Activated T-helper 17 cell treated with anti-CD3 and anti-CD28 coated beads, Interleukin-2, amount 50 U/mL, for 72 hours (primary cell): ENCODE results near the gene AK1. TPM values are rescaled to one million over a fixed set of nuclear protein-coding genes. Genes with fewer than 3 reads are reported as not detected.

Source experiments
- ATAC-seq: fragments of 150-1000 bp; cut with Tn5 transposase; replicated peaks from 2 replicates; pipeline ENCODE4 v1.10.0; 2021; ENCODE audit warnings: mild to moderate bottlenecking, moderate library complexity
- H3K27ac Mint-ChIP-seq: one replicate; pipeline ENCODE4 v1.8.0; 2022; ENCODE audit warnings: mixed read lengths
- H3K27me3 Mint-ChIP-seq: one replicate; pipeline ENCODE4 v1.8.0; 2022; ENCODE audit warnings: mixed read lengths
- H3K36me3 Mint-ChIP-seq: one replicate; pipeline ENCODE4 v1.8.0; 2022; ENCODE audit warnings: low read depth, mild to moderate bottlenecking, mixed read lengths
- H3K4me1 Mint-ChIP-seq: one replicate; pipeline ENCODE4 v1.8.0; 2022; ENCODE audit warnings: mixed read lengths
- H3K4me3 Mint-ChIP-seq: one replicate; pipeline ENCODE4 v1.8.0; 2022; ENCODE audit warnings: mild to moderate bottlenecking, mixed read lengths
- H3K9me3 Mint-ChIP-seq: one replicate; pipeline ENCODE4 v1.8.0; 2022; ENCODE audit warnings: mixed read lengths
- total RNA-seq, 2 donors: library from RNA; stranded (reverse); gene quantifications; one replicate each; pipeline ENCODE4 v1.2.3, GENCODE V29; 2022

The AK1 gene
- total RNA-seq, 2 donors from 2014 or later, result 23.2 to 79.0 TPM

DNA sequence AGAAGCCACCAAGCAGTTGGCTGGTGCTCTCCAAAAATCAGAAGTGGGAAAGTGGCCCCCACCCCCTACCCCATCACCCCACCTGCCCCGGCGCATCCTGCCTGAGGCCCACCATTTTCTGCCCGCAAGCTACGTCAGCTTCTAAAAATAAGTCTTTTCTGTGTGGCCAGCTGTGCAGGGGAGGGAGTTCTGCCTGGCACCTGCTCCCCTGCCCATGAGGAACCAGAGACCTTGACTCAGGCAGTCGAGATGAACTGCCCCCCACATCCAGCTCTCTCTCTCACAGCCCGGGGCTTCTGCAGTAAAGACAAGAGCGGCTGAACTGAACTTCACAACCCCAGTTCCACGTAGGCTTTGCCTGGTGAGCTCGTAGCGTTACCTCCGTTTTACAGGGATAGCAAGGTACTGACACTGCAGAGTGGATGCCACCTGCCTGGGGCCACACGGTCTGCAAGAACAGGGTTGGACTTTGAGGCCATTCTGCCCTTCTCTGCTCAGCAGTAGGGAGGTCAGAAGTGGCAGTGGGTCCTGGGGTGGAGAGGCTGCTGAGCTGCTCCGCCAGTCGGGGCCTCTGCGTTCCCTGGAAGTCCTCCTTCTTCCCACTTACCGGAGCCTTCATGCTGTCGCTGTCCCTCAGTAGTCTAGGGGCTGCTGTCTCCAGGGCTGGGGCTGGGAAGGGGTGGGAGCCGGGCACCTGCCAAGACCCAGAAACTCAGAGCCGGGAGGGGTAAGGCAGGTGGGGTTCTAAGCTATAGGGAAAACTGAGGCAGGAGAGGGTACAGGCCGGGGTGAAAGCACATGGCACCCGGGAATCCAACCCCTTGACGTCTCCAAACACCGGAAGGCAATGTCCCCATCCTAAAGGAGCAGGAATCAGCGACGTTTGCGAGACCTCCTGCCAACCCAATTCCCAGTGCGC lies 38.6 kb upstream of the AK1 start:
- no peaks in the 10 kb centered on the region for H3K27me3 Mint-ChIP-seq
- peak overlapping the region; percentile 74 for H3K4me3 Mint-ChIP-seq
- H3K9me3 Mint-ChIP-seq, result no peaks in the 10 kb centered on the region
- H3K4me1 Mint-ChIP-seq, result peaks cover 4% of the 10 kb centered on the region
- no peak for ATAC-seq
- H3K36me3 Mint-ChIP-seq, result peaks cover 20% of the 10 kb centered on the region
- peak overlapping the region; percentile 15 for H3K27ac Mint-ChIP-seq

DNA sequence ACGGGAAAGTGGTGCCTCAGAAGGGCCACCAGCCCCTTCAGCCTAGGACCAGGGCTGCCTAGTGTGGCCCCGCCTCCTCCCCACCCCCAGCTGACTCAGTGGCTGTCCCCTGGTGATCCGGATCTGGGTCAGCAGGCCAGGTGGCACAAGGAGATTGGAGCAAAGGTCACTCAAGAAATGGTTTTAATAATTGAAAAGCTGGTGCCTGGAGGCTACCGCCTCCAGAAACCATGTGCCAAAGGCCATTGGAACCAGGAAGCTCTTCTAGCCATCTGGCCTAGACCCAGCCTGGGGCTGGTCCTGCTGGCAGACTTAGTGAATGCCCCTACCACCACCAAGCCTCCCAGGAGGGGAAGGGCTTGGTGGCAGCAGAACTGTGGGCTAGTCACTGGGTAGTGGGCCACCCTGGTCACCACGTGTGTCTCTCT lies 37.9 kb upstream of the AK1 start:
- Mint-ChIP-seq H3K4me1 (peaks cover 11% of the 10 kb centered on the region), H3K9me3 (no peaks in the 10 kb centered on the region), H3K4me3 (peak overlapping the region; percentile 74), H3K36me3 (peaks cover 27% of the 10 kb centered on the region), H3K27ac (no peak overlapping the region), H3K27me3 (no peaks in the 10 kb centered on the region)
- ATAC-seq, result no peak

DNA sequence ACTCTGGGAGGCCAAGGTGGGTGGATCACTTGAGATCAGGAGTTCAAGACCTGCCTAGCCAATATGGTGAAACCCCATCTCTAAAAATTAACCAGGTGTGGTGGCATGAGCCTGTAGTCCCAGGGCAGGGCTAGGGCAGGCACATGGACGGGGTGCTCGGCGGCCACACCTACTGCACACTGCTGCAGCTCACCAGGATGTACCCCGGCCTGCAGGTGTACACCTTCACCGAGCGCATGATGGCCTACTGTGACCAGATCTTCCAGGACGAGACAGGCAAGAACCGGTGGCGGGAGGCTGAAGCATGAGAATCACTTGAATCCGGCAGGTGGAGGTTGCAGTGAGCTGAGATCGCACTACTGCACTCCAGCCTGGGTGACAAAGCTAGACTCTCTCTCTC lies 36.2 kb upstream of the AK1 start:
- Mint-ChIP-seq H3K27me3 (no peaks in the 10 kb centered on the region), H3K4me1 (peaks cover 11% of the 10 kb centered on the region), H3K9me3 (no peaks in the 10 kb centered on the region), H3K36me3 (peaks cover 27% of the 10 kb centered on the region), H3K4me3 (no peak overlapping the region), H3K27ac (no peak overlapping the region)
- no peak for ATAC-seq

DNA sequence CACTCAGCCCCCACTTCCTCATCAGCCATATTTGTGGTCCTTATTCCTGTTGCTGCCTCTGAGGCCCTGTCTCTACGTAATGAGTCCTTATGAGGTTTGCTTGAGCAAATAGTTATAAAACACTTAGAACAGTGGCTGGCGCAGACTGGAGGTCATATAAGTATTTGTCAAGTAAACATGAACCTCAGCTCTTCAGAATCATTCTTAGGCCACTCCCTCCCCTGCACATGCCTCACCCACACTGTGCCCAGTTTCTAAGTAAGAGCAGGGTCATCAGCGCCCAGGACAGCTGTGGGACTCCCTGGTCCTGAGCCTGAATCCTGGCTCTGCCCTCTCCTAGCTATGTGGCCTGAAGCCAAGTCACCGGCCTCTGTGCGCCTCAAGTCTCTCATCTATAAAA lies 35.4 kb upstream of the AK1 start:
- ATAC-seq, result no peak
- peaks cover 27% of the 10 kb centered on the region for H3K36me3 Mint-ChIP-seq
- H3K27ac Mint-ChIP-seq, result peak overlapping the region; percentile 75
- no peaks in the 10 kb centered on the region for H3K9me3 Mint-ChIP-seq
- no peaks in the 10 kb centered on the region for H3K27me3 Mint-ChIP-seq
- H3K4me3 Mint-ChIP-seq, result peak overlapping the region; percentile 27
- peaks cover 11% of the 10 kb centered on the region for H3K4me1 Mint-ChIP-seq

DNA sequence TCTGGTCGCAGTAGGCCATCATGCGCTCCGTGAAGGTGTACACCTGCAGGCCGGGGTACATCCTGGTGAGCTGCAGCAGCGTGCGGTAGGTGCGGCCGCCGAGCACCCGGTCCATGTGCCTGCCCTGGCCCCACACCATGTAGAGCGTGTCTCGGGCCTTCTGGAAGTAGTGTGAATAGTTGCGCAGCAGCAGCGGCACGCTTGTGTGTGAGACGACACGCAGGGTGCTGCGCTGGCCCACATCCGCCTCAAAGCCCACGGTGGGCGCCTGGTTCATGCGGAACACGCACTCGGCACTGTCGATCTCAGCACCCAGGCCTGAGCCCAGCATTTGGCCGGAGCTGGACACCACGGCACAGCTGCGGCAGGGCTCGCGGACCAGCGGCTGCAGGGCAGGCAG lies 34.8 kb upstream of the AK1 start:
- no peaks in the 10 kb centered on the region for H3K9me3 Mint-ChIP-seq

DNA sequence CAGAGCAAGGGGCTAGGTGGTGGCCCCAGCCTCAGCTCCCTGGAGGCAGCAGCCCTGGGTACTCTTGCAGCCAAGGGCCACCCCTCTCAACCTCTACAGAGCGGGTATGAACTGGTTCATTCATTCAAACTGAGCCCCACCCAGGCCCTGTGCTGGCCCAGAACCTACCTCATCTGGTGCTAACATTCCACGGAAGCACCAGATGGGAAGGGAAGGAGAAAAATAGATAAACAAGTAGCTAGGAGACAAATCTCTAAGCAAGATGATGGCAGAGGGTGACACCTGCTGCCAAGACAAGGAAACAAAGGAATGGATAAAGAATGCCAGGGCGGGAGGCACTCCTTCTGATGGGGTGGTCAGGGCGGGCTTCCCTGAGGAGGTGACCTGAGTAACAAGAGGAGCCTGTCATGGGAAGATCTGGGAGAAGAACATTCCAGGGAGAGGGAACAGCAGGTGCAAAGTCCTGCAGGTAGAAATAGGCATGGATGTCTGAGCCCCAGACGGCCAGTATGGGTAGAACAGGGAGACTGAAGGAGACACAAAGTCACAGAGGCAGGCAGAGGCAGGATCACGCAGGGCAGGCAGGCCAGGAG lies 33.2 kb upstream of the AK1 start:
- no peak for ATAC-seq
- Mint-ChIP-seq H3K9me3 (no peaks in the 10 kb centered on the region), H3K36me3 (peaks cover 29% of the 10 kb centered on the region), H3K27me3 (no peaks in the 10 kb centered on the region), H3K27ac (peak overlapping the region; percentile 93), H3K4me3 (peak overlapping the region; percentile 62), H3K4me1 (peaks cover 11% of the 10 kb centered on the region)

More for the DNA sequence above, 34.8 kb upstream of the AK1 start:
- no peak for ATAC-seq
- H3K27ac Mint-ChIP-seq, result no peak overlapping the region
- H3K36me3 Mint-ChIP-seq, result peaks cover 27% of the 10 kb centered on the region
- peak overlapping the region; percentile 27 for H3K4me3 Mint-ChIP-seq
- H3K4me1 Mint-ChIP-seq, result peaks cover 11% of the 10 kb centered on the region
- H3K27me3 Mint-ChIP-seq, result no peaks in the 10 kb centered on the region

DNA sequence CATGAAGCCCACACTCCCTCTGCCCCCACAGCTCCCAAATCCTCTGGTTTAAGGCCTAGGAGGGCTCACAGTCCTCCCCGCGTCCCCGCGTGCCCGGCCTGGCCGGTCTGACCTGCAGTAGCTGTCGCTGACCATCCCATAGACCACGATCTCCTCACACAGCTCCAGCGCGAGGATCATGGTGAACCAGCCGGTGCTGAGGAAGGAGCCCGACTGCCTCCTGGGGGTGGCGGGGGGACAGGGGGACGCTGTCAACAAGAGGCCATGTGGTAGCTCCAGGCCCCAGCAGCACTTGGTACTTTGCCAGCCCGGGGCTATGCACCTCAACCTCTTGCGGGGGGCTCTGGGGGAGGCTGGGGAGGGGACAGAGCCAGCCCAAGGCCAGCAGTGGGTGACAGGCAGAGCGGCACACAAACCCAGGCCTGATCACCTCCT lies 32.4 kb upstream of the AK1 start:
- no peak overlapping the region for H3K4me3 Mint-ChIP-seq
- no peak for ATAC-seq
- no peak overlapping the region for H3K27ac Mint-ChIP-seq
- no peaks in the 10 kb centered on the region for H3K9me3 Mint-ChIP-seq
- H3K27me3 Mint-ChIP-seq, result no peaks in the 10 kb centered on the region
- H3K36me3 Mint-ChIP-seq, result peaks cover 33% of the 10 kb centered on the region
- H3K4me1 Mint-ChIP-seq, result peaks cover 11% of the 10 kb centered on the region

DNA sequence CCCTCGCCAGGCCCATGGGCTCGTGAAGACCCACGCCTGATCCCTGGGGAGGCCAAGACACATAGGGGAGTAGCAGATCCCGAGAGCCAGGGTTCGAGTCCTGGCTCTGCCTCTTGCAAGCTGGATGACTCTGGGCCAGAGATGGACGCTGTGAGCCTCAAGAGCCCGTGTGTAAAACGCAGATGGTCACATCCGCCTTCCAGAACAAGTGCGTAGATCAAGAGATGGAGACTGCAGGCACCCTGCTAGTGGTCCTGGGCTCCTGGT lies 31.1 kb upstream of the AK1 start:
- Mint-ChIP-seq H3K27ac (no peak overlapping the region), H3K9me3 (no peaks in the 10 kb centered on the region), H3K4me1 (peaks cover 14% of the 10 kb centered on the region), H3K36me3 (peaks cover 38% of the 10 kb centered on the region), H3K27me3 (no peaks in the 10 kb centered on the region), H3K4me3 (no peak overlapping the region)
- no peak for ATAC-seq

DNA sequence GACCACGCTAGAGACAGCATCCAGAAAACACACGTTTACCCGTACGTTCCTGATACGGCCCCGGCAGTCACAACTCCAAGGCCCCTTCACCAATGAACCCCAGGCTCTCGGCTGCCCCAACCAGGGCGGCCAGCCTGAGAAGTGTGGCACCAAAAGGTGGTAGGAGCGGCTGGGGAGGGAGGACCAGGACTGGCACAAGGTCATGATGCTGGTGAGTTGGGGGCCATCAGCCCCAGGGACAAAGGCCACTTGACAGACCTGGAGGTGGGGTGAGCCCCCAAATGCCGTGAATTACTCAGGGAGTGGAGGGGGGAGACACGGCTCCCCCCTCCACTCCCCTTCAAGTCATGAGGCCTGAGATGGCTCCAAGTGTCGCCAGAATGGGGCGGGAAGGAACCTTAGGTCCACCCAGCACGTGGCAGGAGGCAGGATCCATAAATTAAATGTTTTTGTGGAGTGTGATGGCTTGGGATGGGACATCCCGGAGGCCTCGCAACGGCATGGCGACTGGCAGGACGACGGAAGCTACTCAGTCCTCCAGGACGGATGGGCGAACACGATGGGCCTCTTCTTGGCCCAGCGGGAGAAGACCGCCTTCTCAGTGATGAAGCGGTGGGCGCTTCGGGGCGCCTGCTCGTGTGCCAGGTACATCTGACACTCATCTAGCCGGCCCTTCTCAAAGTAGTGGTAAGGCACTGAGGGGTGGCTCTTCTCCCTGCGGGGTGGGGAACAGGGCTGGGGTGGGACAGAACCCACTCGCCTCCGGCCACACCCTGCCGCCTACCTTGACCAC lies 30.6 kb upstream of the AK1 start:
- H3K4me3 Mint-ChIP-seq, result no peak overlapping the region
- H3K4me1 Mint-ChIP-seq, result peaks cover 14% of the 10 kb centered on the region

DNA sequence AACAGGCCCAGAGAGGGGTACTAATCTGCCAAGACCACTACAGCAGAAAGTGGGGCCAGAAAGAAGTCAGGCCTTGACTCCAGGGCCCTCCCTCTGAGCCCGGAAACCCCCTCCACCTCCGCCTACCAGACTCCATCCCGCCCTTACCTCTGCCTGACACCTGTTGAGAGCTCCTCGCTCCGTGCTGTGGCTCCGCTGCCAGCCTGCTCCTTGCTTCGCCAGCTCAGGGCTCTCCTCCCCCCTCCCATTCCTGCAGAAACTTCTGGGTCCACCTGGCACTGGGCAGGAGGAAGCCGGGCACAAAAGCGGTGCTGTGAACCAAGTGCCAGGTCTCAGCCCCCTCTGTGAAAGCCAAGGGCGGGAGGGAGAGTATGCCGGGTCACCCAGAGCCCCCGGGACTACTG lies 28.3 kb upstream of the AK1 start:
- no peaks in the 10 kb centered on the region for H3K27me3 Mint-ChIP-seq
- no peaks in the 10 kb centered on the region for H3K9me3 Mint-ChIP-seq
- peak overlapping the region; percentile 96 for H3K27ac Mint-ChIP-seq
- H3K36me3 Mint-ChIP-seq, result peaks cover 28% of the 10 kb centered on the region
- H3K4me3 Mint-ChIP-seq, result peak overlapping the region; percentile 91
- H3K4me1 Mint-ChIP-seq, result peaks cover 8% of the 10 kb centered on the region
- ATAC-seq, result peak; percentile 52

More for the DNA sequence above, 30.6 kb upstream of the AK1 start:
- H3K36me3 Mint-ChIP-seq, result peaks cover 39% of the 10 kb centered on the region
- no peak for ATAC-seq
- H3K9me3 Mint-ChIP-seq, result no peaks in the 10 kb centered on the region
- no peaks in the 10 kb centered on the region for H3K27me3 Mint-ChIP-seq
- no peak overlapping the region for H3K27ac Mint-ChIP-seq

DNA sequence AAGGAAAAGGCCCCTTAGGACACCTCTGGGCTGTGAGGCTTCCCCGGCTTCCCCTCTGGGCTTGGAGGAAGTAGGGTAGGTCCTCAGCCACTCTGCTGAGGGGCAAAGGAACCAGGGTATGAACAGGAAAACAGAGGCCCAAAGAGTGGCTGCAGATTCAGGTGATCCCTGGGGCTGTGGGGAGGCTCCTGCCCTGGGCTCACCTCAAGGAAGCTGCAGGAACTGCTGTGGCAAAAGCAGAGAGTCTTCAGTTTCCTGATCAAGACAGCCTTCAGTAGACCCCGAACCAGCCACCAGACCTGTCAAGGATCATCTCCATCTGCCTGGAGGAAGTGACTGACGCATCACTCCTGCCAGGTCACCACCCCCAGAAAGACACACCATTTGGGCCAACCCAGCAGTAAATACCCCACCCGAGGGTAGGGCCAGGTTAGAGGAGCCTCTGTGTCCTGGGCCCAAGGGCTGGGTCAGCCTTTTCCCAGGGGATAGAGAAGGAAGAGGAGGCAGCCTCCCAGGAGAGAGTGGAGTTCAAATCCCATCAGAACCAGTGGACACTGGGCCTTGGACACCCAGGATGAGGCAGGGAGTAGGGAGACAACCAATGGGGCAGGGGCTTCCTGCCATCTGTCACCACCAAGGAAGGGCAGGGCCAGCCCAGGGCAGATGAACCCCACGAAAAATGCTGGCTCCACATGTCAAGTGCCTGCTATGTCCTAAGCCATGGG lies 27.7 kb upstream of the AK1 start:
- Mint-ChIP-seq H3K27ac (peak overlapping the region; percentile 96), H3K4me3 (peak overlapping the region; percentile 91), H3K9me3 (no peaks in the 10 kb centered on the region), H3K36me3 (peaks cover 23% of the 10 kb centered on the region), H3K4me1 (peaks cover 4% of the 10 kb centered on the region), H3K27me3 (no peaks in the 10 kb centered on the region)
- peak; percentile 68 for ATAC-seq

DNA sequence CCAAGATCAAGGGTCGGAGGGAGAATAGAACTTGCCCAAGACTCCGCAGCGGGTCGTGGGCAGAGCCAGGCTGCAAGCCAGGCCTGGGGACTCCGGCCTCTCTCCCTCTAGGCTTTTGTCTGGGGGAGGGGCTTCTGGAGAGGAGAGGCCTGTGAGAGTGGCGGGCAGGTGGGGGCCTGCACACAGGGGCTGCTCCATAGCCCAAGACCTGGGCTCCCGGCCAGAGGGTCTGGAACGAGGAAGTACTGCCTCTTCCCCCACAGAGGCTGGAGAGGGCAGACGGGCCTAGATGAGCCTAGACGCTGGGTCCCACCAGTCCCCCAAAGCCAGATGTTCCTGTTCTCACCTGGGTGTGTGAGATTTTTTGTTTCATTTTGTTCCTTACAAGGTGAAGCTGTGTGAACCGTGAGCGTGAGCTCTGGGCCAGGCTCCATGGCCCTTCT lies 27.1 kb upstream of the AK1 start:
- Mint-ChIP-seq H3K27me3 (no peaks in the 10 kb centered on the region), H3K27ac (peak overlapping the region; percentile 96), H3K4me3 (peak overlapping the region; percentile 91), H3K4me1 (peaks cover 4% of the 10 kb centered on the region), H3K9me3 (no peaks in the 10 kb centered on the region), H3K36me3 (peaks cover 29% of the 10 kb centered on the region)
- no peak for ATAC-seq

DNA sequence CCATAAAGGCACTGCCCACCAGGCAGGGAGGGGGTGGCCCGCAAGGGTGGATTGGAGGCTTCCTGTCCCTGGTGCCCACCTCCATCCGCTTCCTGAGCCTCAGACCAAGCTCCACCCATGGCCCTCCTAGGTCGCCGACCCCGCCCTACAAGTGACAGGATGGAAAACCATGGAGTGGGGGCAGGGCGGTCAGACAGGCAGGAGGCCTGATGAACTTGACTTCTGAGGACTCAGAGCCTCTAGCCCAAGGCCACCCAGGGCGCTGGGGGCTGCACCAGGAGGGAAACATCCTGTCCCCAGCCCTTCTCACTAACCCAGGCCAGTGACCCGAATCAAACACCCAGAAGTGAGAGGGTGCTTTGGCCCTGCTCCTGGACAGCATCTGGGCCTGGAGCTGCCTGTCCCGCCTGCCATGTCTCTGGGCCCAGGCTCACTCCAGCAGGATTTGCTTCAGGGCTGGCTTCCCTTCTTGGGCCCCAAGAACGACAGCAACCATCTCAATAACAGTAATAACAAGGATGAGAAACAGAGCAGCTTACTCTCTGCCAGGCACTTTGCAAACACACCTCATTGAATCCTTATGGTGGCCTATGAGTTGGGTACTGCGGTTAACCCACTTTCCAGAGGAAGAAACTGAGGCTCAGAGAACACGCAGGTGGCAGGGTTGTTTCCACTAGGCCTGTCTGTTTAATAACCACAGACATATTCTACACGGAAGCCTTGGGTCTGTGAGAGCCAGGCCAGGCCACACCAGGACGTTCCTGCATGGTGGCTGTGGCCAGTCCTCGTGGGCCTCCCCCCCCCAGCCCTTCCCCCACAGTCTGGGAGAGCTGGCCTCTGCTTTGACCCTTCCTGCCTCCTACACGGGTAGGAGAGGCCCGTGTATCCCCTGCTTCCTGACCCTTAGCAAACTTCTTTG lies 26.3 kb upstream of the AK1 start:
- peaks cover 4% of the 10 kb centered on the region for H3K4me1 Mint-ChIP-seq
- peaks cover 29% of the 10 kb centered on the region for H3K36me3 Mint-ChIP-seq
- peak overlapping the region; percentile 91 for H3K4me3 Mint-ChIP-seq
- ATAC-seq, result peak; percentile 52
- no peaks in the 10 kb centered on the region for H3K27me3 Mint-ChIP-seq
- peak overlapping the region; percentile 96 for H3K27ac Mint-ChIP-seq
- H3K9me3 Mint-ChIP-seq, result no peaks in the 10 kb centered on the region
